IMR-90 (cell line): ENCODE measurements around the gene RAC2. TPM values are rescaled to one million over a fixed set of nuclear protein-coding genes. Genes with fewer than 3 reads are reported as not detected.

Source experiments
- ATAC-seq: fragments of 200-7000 bp; cut with Tn5 transposase; 2 replicates; pipeline ENCODE4 v1.9.1; 2020; ENCODE audit warnings: low read depth, mild to moderate bottlenecking, moderate library complexity
- BruUV-seq: library from RNA; stranded (reverse); fragments of 400-500 nt; replicated peaks from 2 replicates; lab custom pipeline; 2021; lab: Mats Ljungman, UMichigan
- CTCF ChIA-PET: fragments of 300-600 bp; formaldehyde crosslinking; extraction: SDS; loops from one replicate; lab custom pipeline; 2021; ENCODE audit warnings: antibody characterized with exemption; lab: Yijun Ruan, JAX
- POLR2A ChIA-PET: fragments of 300-600 bp; sonication (Branson Sonifier 250); formaldehyde crosslinking; loops from one replicate; lab custom pipeline; 2022; ENCODE audit warnings: antibody characterized with exemption; ENCODE audit not compliant: unreplicated experiment; lab: Charles Lee
- DNase-seq: peaks from one replicate; pipeline ENCODE4 v3.0.0; 2013
- H2AFZ ChIP-seq: replicated peaks from 2 replicates; pipeline ENCODE3; 2013; ENCODE audit warnings: low read length, mild to moderate bottlenecking; ENCODE audit not compliant: poor library complexity
- H2AK5ac ChIP-seq: 2 replicates; pipeline ENCODE4 v1.6.1; 2013; ENCODE audit warnings: low read depth, low read length, inconsistent platforms
- H2AK9ac ChIP-seq: replicated peaks from 2 replicates; pipeline ENCODE3; 2013; ENCODE audit warnings: mild to moderate bottlenecking, low read depth, low read length, moderate library complexity; ENCODE audit not compliant: poor library complexity
- H2BK120ac ChIP-seq: 2 replicates; pipeline ENCODE4 v1.6.1; 2013; ENCODE audit warnings: low read depth, low read length, inconsistent platforms
- H2BK15ac ChIP-seq: 3 replicates; pipeline ENCODE4 v1.6.1; 2013; ENCODE audit warnings: low read depth, low read length, inconsistent platforms
- H2BK20ac ChIP-seq: 2 replicates; pipeline ENCODE4 v1.6.1; 2013; ENCODE audit warnings: low read depth, mild to moderate bottlenecking, inconsistent platforms, low read length, moderate library complexity
- H2BK5ac ChIP-seq: 2 replicates; pipeline ENCODE4 v1.6.1; 2013; ENCODE audit warnings: mild to moderate bottlenecking, low read depth, low read length, inconsistent platforms; ENCODE audit not compliant: poor library complexity, severe bottlenecking
- H3K14ac ChIP-seq: replicated peaks from 2 replicates; pipeline ENCODE4 v1.6.1; 2013; ENCODE audit warnings: low read depth, low read length, inconsistent platforms
- H3K18ac ChIP-seq: 2 replicates; pipeline ENCODE4 v1.6.1; 2013; ENCODE audit warnings: low read depth, low read length, control low read depth
- H3K23ac ChIP-seq: 2 replicates; pipeline ENCODE4 v1.6.1; 2013; ENCODE audit warnings: low read depth, low read length, inconsistent platforms
- H3K27ac ChIP-seq: 2 replicates; pipeline ENCODE4 v1.5.1; 2013; ENCODE audit warnings: mild to moderate bottlenecking, control low read depth, low read length; ENCODE audit not compliant: insufficient read depth
- H3K27me3 ChIP-seq: 2 replicates; pipeline ENCODE4 v1.6.1; 2013; ENCODE audit warnings: low read length; ENCODE audit not compliant: control insufficient read depth, insufficient read depth
- H3K36me3 ChIP-seq: 2 replicates; pipeline ENCODE4 v1.6.1; 2013; ENCODE audit warnings: low read length, mixed read lengths; ENCODE audit not compliant: control insufficient read depth, insufficient read depth
- H3K4ac ChIP-seq: 2 replicates; pipeline ENCODE4 v1.6.1; 2013; ENCODE audit warnings: low read depth, low read length, inconsistent platforms
- H3K4me1 ChIP-seq: 2 replicates; pipeline ENCODE4 v1.6.1; 2013; ENCODE audit warnings: low read length, mixed read lengths; ENCODE audit not compliant: control insufficient read depth, insufficient read depth
- H3K4me2 ChIP-seq: 2 replicates; pipeline ENCODE4 v1.6.1; 2013; ENCODE audit warnings: low read depth, mild to moderate bottlenecking, control low read depth, low read length, moderate library complexity
- H3K4me3 ChIP-seq: 2 replicates; pipeline ENCODE4 v1.5.1; 2013; ENCODE audit warnings: low read depth, mild to moderate bottlenecking, control low read depth, low read length, moderate library complexity; ENCODE audit not compliant: insufficient read depth
- H3K56ac ChIP-seq: 2 replicates; pipeline ENCODE4 v1.6.1; 2013; ENCODE audit warnings: low read length, inconsistent platforms; ENCODE audit not compliant: insufficient read depth; ENCODE audit errors: extremely low read depth
- H3K79me1 ChIP-seq, 2 experiments: 2 replicates each; pipeline ENCODE4 v1.6.1; 2013; ENCODE audit warnings: low read length in 2 of 2, inconsistent platforms in 1 of 2, low read depth in 1 of 2
- H3K9ac ChIP-seq: 2 replicates; pipeline ENCODE4 v1.6.1; 2013; ENCODE audit warnings: low read depth, low read length, control low read depth
- H3K9me1 ChIP-seq: 2 replicates; pipeline ENCODE4 v1.6.1; 2013; ENCODE audit warnings: low read length, inconsistent platforms; ENCODE audit not compliant: insufficient read depth
- H3K9me3 ChIP-seq: 2 replicates; pipeline ENCODE4 v1.6.1; 2013; ENCODE audit warnings: low read length; ENCODE audit not compliant: control insufficient read depth, insufficient read depth
- H4K20me1 ChIP-seq: 2 replicates; pipeline ENCODE4 v1.6.1; 2013; ENCODE audit warnings: low read length, inconsistent platforms; ENCODE audit not compliant: insufficient read depth
- H4K5ac ChIP-seq: 2 replicates; pipeline ENCODE4 v1.6.1; 2013; ENCODE audit warnings: mild to moderate bottlenecking, low read depth, low read length, control low read depth
- H4K8ac ChIP-seq, 2 experiments: 2 replicates each; pipeline ENCODE4 v1.6.1; 2013; ENCODE audit warnings: low read depth in 2 of 2, low read length in 2 of 2, control low read depth in 1 of 2, inconsistent platforms in 1 of 2
- H4K91ac ChIP-seq: 2 replicates; pipeline ENCODE4 v1.6.1; 2013; ENCODE audit warnings: low read depth, low read length, inconsistent platforms; ENCODE audit not compliant: insufficient read depth
- ELK1 ChIP-seq: fragments of 150-350 bp; IDR thresholded peaks from 2 replicates; pipeline ENCODE4 v1.6.1; 2016; ENCODE audit warnings: low read depth, mild to moderate bottlenecking, low read length, moderate library complexity, borderline replicate concordance
- MAZ ChIP-seq: IDR thresholded peaks from 2 replicates; pipeline ENCODE4 v1.6.1; 2012; ENCODE audit warnings: low read depth, mild to moderate bottlenecking, low read length, improper control_type of control experiment, moderate library complexity, borderline replicate concordance
- MXI1 ChIP-seq: IDR thresholded peaks from 2 replicates; pipeline ENCODE4 v1.6.1; 2012; ENCODE audit warnings: low read depth, mild to moderate bottlenecking, low read length, moderate library complexity, borderline replicate concordance
- NFE2L2 ChIP-seq: fragments of 150-350 bp; IDR thresholded peaks from 2 replicates; pipeline ENCODE4 v1.6.1; 2016; ENCODE audit warnings: low read depth, mild to moderate bottlenecking, low read length
- RAD21 ChIP-seq: IDR thresholded peaks from 2 replicates; pipeline ENCODE4 v1.6.1; 2012; ENCODE audit warnings: low read length, improper control_type of control experiment
- RCOR1 ChIP-seq: IDR thresholded peaks from 2 replicates; pipeline ENCODE4 v1.6.1; 2012; ENCODE audit warnings: mild to moderate bottlenecking, low read length, improper control_type of control experiment; ENCODE audit not compliant: insufficient replicate concordance
- USF2 ChIP-seq: fragments of 150-350 bp; IDR thresholded peaks from 2 replicates; pipeline ENCODE4 v1.6.1; 2017; ENCODE audit warnings: mild to moderate bottlenecking, antibody characterized with exemption, low read length, low read depth
- WGBS, 2 experiments: methylation state at CpG; one replicate each; pipeline versions ENCODE4 v1.1.5 to v1.1.7; 2013; ENCODE audit warnings: missing lambda C conversion rate in 2 of 2; ENCODE audit not compliant: insufficient read length in 1 of 2; ENCODE audit errors: extremely low coverage in 2 of 2; 5-methylcytosine and 5-hydroxymethylcytosine counted together
- dilution Hi-C: fragments of 300-500 bp; cut with HindIII; formaldehyde crosslinking; loops from one replicate; pipeline ENCODE4 v1.14.3; 2018; ENCODE audit warnings: low sequenced_read_pairs; ENCODE audit not compliant: unreplicated experiment
- in situ Hi-C: fragments of 300-500 bp; cut with MboI; formaldehyde crosslinking; loops from 3 replicates; pipeline ENCODE4 v1.14.3; 2019; ENCODE audit warnings: low sequenced_read_pairs, inconsistent platforms, mixed read lengths
- intact Hi-C: fragments of 100-400 bp; cut with micrococcal nuclease; formaldehyde crosslinking; loops from 2 replicates; pipeline ENCODE4 v1.10.0; 2022
- polyA plus RNA-seq, 3 experiments: library from polyadenylated mRNA; depleted of rRNA; stranded (reverse); fragments of >200 nt; gene quantifications; 2 replicates each; pipeline ENCODE4 v1.2.3, GENCODE V29; 2012; ENCODE audit warnings: low replicate concordance in 1 of 3
- total RNA-seq: library from RNA; depleted of rRNA; stranded (reverse); fragments of >200 nt; gene quantifications from 2 replicates; pipeline ENCODE4 v1.2.3, GENCODE V29; 2012

RAC2 gene
- total and polyA plus RNA-seq, 2 of the 4 experiments (the other 2 are of a cell fraction), result 10.0 to 72.3 TPM

GRCh38 chr22:37213941-37214730, 29.9 kb downstream of the RAC2 start:
- H3K4me3 ChIP-seq, result no peak overlapping the region
- no peak overlapping the region for H3K18ac ChIP-seq
- no peaks in the 10 kb centered on the region for H4K20me1 ChIP-seq
- DNase-seq, result no peak
- no peak overlapping the region for H4K8ac ChIP-seq
- no peak overlapping the region for H3K4me2 ChIP-seq
- no peak overlapping the region for H2BK5ac ChIP-seq
- H2BK20ac ChIP-seq, result no peak overlapping the region
- no peak overlapping the region for H4K5ac ChIP-seq
- no TSS peak for BruUV-seq
- H3K56ac ChIP-seq, result no peak overlapping the region
- no peak overlapping the region for H3K14ac ChIP-seq
- CTCF ChIA-PET, result no interaction called here
- no peak overlapping the region for H4K91ac ChIP-seq
- peaks cover 75% of the 10 kb centered on the region for H3K27me3 ChIP-seq
- no peak for TF ChIP-seq MAZ
- no peak for TF ChIP-seq MXI1
- TF ChIP-seq USF2, result no peak
- TF ChIP-seq RAD21, result no peak
- no peak for TF ChIP-seq RCOR1
- TF ChIP-seq ELK1, result no peak
- TF ChIP-seq NFE2L2, result no peak
- no peaks in the 10 kb centered on the region for H3K79me1 ChIP-seq
- H2BK15ac ChIP-seq, result no peak overlapping the region
- in situ Hi-C loops, result no loop called here
- H3K9me3 ChIP-seq, result no peaks in the 10 kb centered on the region
- no peak overlapping the region for H3K9ac ChIP-seq
- dilution Hi-C loops, result no loop called here
- H3K36me3 ChIP-seq, result no peaks in the 10 kb centered on the region
- no peak overlapping the region for H3K4ac ChIP-seq
- no peaks in the 10 kb centered on the region for H3K9me1 ChIP-seq
- no peak overlapping the region for H3K23ac ChIP-seq
- H2AFZ ChIP-seq, result no peak overlapping the region
- H2AK5ac ChIP-seq, result no peak overlapping the region
- no peak overlapping the region for H3K27ac ChIP-seq
- ATAC-seq, result no peak
- POLR2A ChIA-PET, result no interaction called here
- no peak overlapping the region for H2BK120ac ChIP-seq
- intact Hi-C loops, result no loop called here
- peaks cover 4% of the 10 kb centered on the region; the same call in 1 of the 2 replicates for H3K4me1 ChIP-seq
- WGBS, 2 experiments, result 70% methylated on average over 2 of the region's 13 CpGs; no CpG with 5 or more reads in 1 of the 2 experiments
- H2AK9ac ChIP-seq, result no peak overlapping the region
